Esophagus muscularis mucosa (tissue), 4 donors: Measurements from ENCODE around the gene CHD2.

ENCODE experiments used
- EP300 ChIP-seq: sonication (generic); formaldehyde crosslinking; IDR thresholded peaks from one replicate; pipeline ENCODE4 v1.6.1; 2017; ENCODE audit warnings: antibody characterized with exemption
- POLR2A ChIP-seq: fragments of 450-650 bp; IDR thresholded peaks from one replicate; pipeline ENCODE4 v1.6.1; 2017; ENCODE audit warnings: antibody characterized with exemption, moderate library complexity, mild to moderate bottlenecking, low read depth
- POLR2AphosphoS5 ChIP-seq, 2 donors: sonication (generic); formaldehyde crosslinking; IDR thresholded peaks; one replicate each; pipeline ENCODE4 v1.6.1; 2017; ENCODE audit warnings: antibody characterized with exemption in 2 of 2
- TF ChIP-seq, protein P1 (sequence below), 3 experiments: fragments of 200-600 bp in 2 of 3; fragments of 450-650 bp in 1 of 3; sonication (generic) in 2 of 3; IDR thresholded peaks; one replicate each; pipeline ENCODE4 v1.5.1; 2017 to 2019; ENCODE audit warnings: antibody characterized with exemption in 3 of 3, mild to moderate bottlenecking in 2 of 3, moderate library complexity in 1 of 3

DNA sequence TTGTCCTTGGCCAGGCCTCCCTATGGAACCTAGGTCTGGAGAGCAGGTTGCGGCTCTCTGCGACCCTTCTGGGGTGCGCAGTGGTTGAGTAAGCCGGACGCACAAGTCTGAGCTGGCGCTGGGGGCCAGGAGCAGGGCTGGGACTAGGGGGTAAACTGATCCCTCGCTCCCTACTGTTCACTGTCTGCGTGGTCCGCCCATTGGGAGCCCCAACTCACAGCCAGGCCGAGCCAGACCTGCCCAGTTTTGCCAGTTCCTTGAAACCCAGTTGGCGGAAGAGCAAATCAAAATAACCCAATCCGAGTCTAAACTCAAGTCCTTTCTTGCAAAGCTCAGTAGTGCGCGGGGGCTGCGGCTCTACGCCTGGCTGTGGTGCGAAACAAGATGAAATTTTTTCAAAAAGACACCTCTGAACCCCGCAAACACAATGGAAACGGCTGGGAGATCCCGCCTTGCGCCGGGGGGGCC, 171.4 kb downstream of the CHD2 start:
- TF ChIP-seq POLR2AphosphoS5 (IDR thresholded peaks at IDR 0.05): peak in 1 of 2 donors; percentile 58
- TF ChIP-seq, protein P1, sequence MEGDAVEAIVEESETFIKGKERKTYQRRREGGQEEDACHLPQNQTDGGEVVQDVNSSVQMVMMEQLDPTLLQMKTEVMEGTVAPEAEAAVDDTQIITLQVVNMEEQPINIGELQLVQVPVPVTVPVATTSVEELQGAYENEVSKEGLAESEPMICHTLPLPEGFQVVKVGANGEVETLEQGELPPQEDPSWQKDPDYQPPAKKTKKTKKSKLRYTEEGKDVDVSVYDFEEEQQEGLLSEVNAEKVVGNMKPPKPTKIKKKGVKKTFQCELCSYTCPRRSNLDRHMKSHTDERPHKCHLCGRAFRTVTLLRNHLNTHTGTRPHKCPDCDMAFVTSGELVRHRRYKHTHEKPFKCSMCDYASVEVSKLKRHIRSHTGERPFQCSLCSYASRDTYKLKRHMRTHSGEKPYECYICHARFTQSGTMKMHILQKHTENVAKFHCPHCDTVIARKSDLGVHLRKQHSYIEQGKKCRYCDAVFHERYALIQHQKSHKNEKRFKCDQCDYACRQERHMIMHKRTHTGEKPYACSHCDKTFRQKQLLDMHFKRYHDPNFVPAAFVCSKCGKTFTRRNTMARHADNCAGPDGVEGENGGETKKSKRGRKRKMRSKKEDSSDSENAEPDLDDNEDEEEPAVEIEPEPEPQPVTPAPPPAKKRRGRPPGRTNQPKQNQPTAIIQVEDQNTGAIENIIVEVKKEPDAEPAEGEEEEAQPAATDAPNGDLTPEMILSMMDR (IDR thresholded peaks at IDR 0.05): no peak
- TF ChIP-seq POLR2A: no peak
- TF ChIP-seq EP300: no peak
